ENCODE measurements around the gene BCAR1.
"Not testable (repeated sequence)": the region's sequence is repeated elsewhere in the genome, so short reads cannot be mapped to it uniquely, and the experiment has no call there.

The BCAR1 gene

DNA sequence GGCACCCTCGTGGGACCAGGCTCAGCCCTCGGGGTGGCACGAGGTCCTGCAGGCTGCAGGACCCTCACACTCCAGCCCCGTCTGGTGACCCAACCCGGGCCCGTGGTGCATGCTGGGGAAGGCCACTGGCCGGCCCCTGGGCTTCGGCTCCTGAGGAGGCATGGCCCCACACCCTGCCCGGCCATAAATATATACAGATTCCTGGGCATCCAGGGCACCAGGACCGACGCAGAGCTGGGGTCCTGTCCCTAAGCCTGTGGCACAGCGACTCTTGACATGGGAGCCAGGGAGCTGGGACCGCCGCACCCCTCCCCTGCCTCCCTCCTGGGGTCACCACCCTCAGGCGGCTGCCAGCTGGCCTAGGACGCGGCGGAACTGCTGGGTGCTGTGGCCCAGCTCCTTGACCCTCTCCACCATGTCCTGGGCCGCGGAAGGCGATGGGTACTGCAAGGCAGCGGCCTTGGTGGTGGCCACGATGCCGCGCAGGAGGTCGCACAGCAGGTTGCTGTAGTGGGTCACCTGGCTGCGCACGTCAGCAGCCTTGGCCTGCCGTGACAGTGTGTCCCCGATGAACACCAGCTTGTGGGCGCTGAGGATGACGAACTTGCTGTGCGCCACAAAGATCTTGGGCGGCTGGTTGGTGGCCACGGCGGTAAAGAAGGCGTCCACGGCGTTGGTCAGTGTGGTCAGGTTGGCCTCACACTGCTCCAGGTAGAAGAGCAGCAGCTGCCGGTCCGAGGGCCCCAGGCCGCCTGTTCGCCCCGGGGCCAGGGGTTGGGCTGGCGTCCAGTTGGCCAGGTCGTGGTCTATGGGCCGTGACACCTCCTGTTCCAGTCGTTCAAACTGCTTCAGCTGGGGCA, 22.0 kb downstream of the BCAR1 start:
- Histone ChIP-seq H3K36me3 (ENCODE audit: control insufficient read depth, insufficient read depth, low read length) (peaks cover 4% of the 10 kb centered on the region), H3K27me3 (ENCODE audit: control insufficient read depth, insufficient read depth, low read length) (no peaks in the 10 kb centered on the region), H3K4me3 (ENCODE audit: low read length) (no peak overlapping the region), H3K4me1 (ENCODE audit: control insufficient read depth, insufficient read depth, low read length) (peaks cover 3% of the 10 kb centered on the region), H3K9ac (ENCODE audit: low read length) (no peak overlapping the region), H3K27ac (ENCODE audit: low read depth, low read length) (no peak overlapping the region)

DNA sequence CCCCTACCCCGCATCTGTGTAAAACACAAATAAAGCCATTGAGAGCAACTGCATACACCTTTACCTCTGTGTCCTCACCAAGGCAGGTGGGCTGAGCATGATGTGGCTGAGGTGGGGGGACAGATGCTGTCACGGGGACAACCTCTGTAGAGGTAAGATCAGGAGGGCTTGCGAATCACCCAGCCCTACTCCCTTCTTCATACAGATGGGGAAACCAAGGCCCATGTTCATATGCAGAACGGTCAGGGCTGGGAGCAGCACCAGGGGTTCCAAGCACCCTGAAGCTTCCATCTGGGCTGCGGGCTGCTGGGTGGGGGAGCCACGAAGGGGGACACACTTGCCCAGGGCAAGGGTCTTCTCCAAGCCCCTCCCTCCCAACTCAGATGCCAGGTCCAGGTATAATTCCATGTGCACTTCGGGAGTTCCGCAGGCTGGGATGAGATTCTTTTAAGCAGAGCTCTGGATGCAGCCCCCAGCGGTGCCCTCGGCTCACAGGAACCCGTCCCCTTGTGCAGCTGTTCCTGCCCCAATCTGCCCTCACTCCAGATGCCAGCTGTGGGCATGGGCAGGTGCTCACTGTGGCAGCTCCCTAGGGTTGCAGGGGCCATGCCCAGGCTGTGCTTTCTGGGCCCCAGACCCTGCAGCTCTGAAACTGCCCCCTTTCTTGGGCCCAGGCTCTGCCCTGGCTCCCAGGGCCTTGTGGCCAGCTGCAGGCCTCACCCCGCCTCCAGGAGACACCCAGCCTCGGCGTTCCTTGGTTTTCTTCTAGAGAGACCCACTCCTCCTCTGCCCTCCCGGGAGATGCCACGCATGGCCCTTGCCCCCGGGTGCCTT, 23.1 kb downstream of the BCAR1 start:
- H3K4me1 ChIP-seq (ENCODE audit: control insufficient read depth, insufficient read depth, low read length): no peaks in the 10 kb centered on the region
- no peaks in the 10 kb centered on the region for H3K27me3 ChIP-seq (ENCODE audit: control insufficient read depth, insufficient read depth, low read length)
- no peak overlapping the region for H3K4me3 ChIP-seq (ENCODE audit: low read length)
- H3K27ac ChIP-seq (ENCODE audit: low read depth, low read length): no peak overlapping the region
- no peak overlapping the region for H3K9ac ChIP-seq (ENCODE audit: low read length)
- H3K36me3 ChIP-seq (ENCODE audit: control insufficient read depth, insufficient read depth, low read length): peaks cover 4% of the 10 kb centered on the region

DNA sequence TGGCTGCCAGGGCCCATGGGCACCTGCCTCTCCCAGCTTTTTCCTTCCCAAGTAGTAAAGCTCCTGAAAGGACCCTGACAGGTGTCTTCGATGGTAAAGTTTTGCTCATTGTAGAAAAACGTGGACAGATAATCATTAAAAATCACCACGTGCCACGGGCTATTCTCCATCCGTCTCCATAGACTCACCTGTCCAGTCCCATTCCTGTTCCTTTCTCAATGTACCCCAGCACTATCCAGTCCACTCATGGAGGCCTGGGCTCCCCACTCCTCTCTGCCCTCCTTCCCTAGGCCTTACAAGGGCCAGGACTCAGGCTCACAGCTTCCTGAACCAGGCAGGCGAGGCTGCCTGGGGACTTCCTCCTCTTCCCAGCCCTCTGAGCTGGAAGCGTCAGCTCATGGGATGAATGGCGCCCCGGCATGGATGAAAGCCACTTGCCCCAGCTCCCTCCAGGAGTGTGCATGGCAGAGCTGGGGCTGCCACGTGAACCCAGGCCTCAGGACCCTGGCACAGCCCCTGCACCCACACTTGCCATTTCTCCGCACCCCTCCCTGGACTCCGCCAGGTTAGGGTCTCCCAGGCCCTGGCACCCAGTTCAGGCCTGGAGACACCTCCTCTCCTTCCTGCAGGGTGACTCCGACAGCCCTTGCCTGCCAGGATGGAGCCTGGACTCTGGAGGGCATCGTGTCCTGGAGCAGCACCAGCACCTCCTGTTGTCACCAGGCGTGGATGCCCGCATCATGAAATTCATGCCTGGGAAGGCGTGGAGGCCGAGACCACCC, 23.9 kb downstream of the BCAR1 start:
- Histone ChIP-seq H3K9ac (ENCODE audit: low read length) (no peak overlapping the region), H3K4me3 (ENCODE audit: low read length) (no peak overlapping the region), H3K27ac (ENCODE audit: low read depth, low read length) (no peak overlapping the region), H3K36me3 (ENCODE audit: control insufficient read depth, insufficient read depth, low read length) (peaks cover 4% of the 10 kb centered on the region), H3K4me1 (ENCODE audit: control insufficient read depth, insufficient read depth, low read length) (no peaks in the 10 kb centered on the region), H3K27me3 (ENCODE audit: control insufficient read depth, insufficient read depth, low read length) (no peaks in the 10 kb centered on the region)

DNA sequence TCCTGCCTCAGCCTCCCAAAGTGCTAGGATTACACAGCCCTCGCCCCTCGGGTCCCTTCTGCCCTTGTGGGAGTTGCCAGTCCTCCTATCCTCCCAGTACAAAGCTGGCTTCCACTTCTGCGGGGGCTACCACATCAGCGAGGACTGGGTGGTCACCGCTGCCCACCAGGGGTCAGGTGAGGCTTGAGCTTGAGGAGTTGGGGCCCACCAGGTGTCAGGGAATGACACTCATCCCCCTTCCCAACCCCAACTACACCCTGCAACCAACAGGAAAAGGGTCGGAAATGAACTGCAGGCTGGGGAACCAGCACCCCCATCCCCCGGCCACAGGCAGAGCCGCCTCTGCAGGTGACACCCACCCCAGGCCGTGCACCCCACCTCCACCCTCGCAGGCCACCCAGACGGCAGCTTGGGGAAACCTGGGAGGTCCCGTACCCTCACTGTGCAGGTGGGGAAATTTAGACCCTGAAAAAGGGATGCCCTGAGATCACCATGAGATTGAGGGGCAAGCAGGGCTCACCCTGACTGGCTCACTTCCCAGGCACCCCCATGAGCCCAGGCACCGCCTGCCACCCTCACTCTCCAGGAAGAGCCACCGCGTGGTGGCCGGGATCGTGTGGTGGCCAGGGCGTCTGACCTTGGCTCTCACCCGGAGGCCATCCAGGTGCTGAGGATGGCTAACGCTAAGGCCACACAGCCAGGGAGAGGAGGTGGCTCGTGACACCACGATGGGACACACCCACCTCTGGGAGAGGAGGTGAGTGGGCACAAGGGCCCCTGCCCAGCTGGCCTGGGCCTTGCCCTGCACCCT, 24.7 kb downstream of the BCAR1 start:
- no peak overlapping the region for H3K4me3 ChIP-seq (ENCODE audit: low read length)
- H3K27ac ChIP-seq (ENCODE audit: low read depth, low read length): no peak overlapping the region
- H3K36me3 ChIP-seq (ENCODE audit: control insufficient read depth, insufficient read depth, low read length): peaks cover 4% of the 10 kb centered on the region
- H3K4me1 ChIP-seq (ENCODE audit: control insufficient read depth, insufficient read depth, low read length): no peaks in the 10 kb centered on the region
- H3K9ac ChIP-seq (ENCODE audit: low read length): no peak overlapping the region
- no peaks in the 10 kb centered on the region for H3K27me3 ChIP-seq (ENCODE audit: control insufficient read depth, insufficient read depth, low read length)

GRCh38 chr16:75225678-75226515, 25.5 kb downstream of the BCAR1 start:
- H3K27me3 ChIP-seq (ENCODE audit: control insufficient read depth, insufficient read depth, low read length): no peaks in the 10 kb centered on the region

GRCh38 chr16:75225092-75225491, 26.3 kb downstream of the BCAR1 start:
- Histone ChIP-seq H3K4me1 (ENCODE audit: control insufficient read depth, insufficient read depth, low read length) (no peaks in the 10 kb centered on the region), H3K36me3 (ENCODE audit: control insufficient read depth, insufficient read depth, low read length) (peaks cover 4% of the 10 kb centered on the region), H3K27ac (ENCODE audit: low read depth, low read length) (no peak overlapping the region), H3K9ac (ENCODE audit: low read length) (no peak overlapping the region), H3K4me3 (ENCODE audit: low read length) (no peak overlapping the region), H3K27me3 (ENCODE audit: control insufficient read depth, insufficient read depth, low read length) (no peaks in the 10 kb centered on the region)

More at GRCh38 chr16:75225678-75226515, 25.5 kb downstream of the BCAR1 start:
- H3K9ac ChIP-seq (ENCODE audit: low read length): no peak overlapping the region
- H3K4me1 ChIP-seq (ENCODE audit: control insufficient read depth, insufficient read depth, low read length): no peaks in the 10 kb centered on the region
- no peak overlapping the region for H3K27ac ChIP-seq (ENCODE audit: low read depth, low read length)
- no peak overlapping the region for H3K4me3 ChIP-seq (ENCODE audit: low read length)
- peaks cover 4% of the 10 kb centered on the region for H3K36me3 ChIP-seq (ENCODE audit: control insufficient read depth, insufficient read depth, low read length)

GRCh38 chr16:75224306-75225082, 26.9 kb downstream of the BCAR1 start:
- no peak overlapping the region for H3K27ac ChIP-seq (ENCODE audit: low read depth, low read length)
- no peaks in the 10 kb centered on the region for H3K27me3 ChIP-seq (ENCODE audit: control insufficient read depth, insufficient read depth, low read length)
- no peaks in the 10 kb centered on the region for H3K4me1 ChIP-seq (ENCODE audit: control insufficient read depth, insufficient read depth, low read length)
- H3K4me3 ChIP-seq (ENCODE audit: low read length): no peak overlapping the region
- peaks cover 3% of the 10 kb centered on the region for H3K36me3 ChIP-seq (ENCODE audit: control insufficient read depth, insufficient read depth, low read length)
- H3K9ac ChIP-seq (ENCODE audit: low read length): no peak overlapping the region

DNA sequence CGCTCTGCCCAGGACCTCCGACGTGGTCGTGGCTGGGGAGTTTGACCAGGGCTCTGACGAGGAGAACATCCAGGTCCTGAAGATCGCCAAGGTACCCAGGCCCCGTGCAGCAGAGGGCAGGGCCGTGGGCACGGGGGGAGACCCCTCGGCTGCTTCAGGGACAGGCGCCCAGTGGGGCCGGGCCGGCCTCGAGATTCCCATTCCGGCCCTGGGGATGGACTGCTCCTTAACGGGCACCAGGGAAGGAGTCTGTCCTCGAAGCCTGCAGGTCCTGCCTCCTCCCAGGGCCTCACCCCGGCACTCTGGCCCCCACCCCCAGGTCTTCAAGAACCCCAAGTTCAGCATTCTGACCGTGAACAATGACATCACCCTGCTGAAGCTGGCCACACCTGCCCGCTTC, 28.3 kb downstream of the BCAR1 start:
- H3K27me3 ChIP-seq (ENCODE audit: control insufficient read depth, insufficient read depth, low read length); H3K27ac ChIP-seq (ENCODE audit: low read depth, low read length); H3K4me3 ChIP-seq (ENCODE audit: low read length); H3K9ac ChIP-seq (ENCODE audit: low read length); H3K36me3 ChIP-seq (ENCODE audit: control insufficient read depth, insufficient read depth, low read length); H3K4me1 ChIP-seq (ENCODE audit: control insufficient read depth, insufficient read depth, low read length): not testable (repeated sequence)

DNA sequence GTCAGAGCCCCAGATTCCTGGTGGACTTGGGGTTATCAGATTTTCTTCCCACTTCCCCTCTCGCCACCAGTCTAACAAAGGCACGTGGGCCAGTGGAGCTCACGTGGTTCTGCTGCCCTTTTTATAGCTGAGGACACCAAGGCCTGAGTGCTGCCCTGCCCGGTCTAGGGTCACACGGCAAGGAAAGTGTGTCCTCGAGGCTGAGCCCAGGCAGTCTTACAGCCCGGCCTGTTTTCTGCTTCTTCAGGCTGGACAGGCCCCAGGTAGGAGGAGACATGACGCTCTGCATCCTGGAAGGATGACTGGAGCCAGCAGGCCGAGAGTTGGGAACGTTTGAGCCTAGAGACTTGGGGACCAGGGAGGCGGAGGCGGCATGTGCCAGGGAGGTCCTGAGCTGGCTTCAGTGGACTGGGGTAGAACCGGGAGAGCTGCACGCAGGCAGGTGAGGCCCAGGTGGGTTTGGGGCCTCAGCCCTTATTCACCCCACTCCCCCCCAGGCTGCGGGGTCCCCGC, 29.1 kb downstream of the BCAR1 start:
- no peak overlapping the region for H3K27ac ChIP-seq (ENCODE audit: low read depth, low read length)
- H3K4me3 ChIP-seq (ENCODE audit: low read length): no peak overlapping the region
- no peaks in the 10 kb centered on the region for H3K27me3 ChIP-seq (ENCODE audit: control insufficient read depth, insufficient read depth, low read length)
- H3K9ac ChIP-seq (ENCODE audit: low read length): no peak overlapping the region
- no peaks in the 10 kb centered on the region for H3K4me1 ChIP-seq (ENCODE audit: control insufficient read depth, insufficient read depth, low read length)
- H3K36me3 ChIP-seq (ENCODE audit: control insufficient read depth, insufficient read depth, low read length): no peaks in the 10 kb centered on the region

DNA sequence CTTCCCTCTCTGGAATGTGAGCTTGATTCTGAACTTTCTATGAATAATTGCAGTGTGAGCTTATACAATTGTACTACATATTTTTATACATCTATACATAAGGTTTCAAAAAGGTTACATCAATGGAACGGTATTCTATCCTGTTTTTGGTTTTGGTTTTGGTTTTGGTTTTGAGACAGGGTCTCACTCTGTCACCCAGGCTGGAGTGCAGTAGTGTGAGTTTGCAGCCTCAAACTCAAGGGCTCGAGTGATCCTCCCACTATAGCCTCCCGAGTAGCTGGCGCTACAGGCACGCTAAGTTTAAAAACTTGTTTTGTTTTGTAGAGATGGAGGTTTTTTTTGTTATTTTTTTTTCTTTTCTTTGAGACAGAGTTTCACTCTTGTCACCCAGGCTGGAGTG, 31.6 kb downstream of the BCAR1 start:
- H3K27ac ChIP-seq (ENCODE audit: low read depth, low read length): no peak overlapping the region
- no peaks in the 10 kb centered on the region for H3K4me1 ChIP-seq (ENCODE audit: control insufficient read depth, insufficient read depth, low read length)
- H3K9ac ChIP-seq (ENCODE audit: low read length): no peak overlapping the region
- no peaks in the 10 kb centered on the region for H3K27me3 ChIP-seq (ENCODE audit: control insufficient read depth, insufficient read depth, low read length)
- H3K4me3 ChIP-seq (ENCODE audit: low read length): no peak overlapping the region
- H3K36me3 ChIP-seq (ENCODE audit: control insufficient read depth, insufficient read depth, low read length): no peaks in the 10 kb centered on the region

All from rectal smooth muscle tissue (tissue), 1 donor.